Raji (cell line): ENCODE results near the gene STIL.

ENCODE experiments used
- POLR2A ChIP-seq: IDR thresholded peaks from 2 replicates; pipeline ENCODE4 v1.6.1; 2011; ENCODE audit warnings: low read depth, low read length, control low read depth; ENCODE audit not compliant: insufficient read depth

Gene STIL

DNA sequence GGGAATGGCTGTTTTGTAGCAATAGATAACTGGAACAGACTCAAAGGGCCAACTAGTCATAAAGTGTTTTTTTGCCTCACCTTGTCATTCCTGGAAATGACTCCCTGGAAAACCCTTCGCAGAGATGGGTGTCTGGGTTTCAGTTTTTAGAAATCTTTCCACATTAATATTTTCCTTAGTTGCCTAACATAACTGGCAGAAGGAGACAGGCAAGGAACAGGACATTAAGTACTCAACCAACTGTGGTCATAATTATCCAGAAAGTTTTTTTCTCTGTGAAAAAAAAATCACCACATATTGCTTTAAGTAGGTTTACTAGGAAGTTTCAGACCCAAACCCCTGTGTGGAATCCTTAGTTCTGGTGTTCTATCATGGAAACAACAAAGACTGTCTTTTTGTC, 16.3 kb upstream of the STIL start:
- no peak for TF ChIP-seq POLR2A

DNA sequence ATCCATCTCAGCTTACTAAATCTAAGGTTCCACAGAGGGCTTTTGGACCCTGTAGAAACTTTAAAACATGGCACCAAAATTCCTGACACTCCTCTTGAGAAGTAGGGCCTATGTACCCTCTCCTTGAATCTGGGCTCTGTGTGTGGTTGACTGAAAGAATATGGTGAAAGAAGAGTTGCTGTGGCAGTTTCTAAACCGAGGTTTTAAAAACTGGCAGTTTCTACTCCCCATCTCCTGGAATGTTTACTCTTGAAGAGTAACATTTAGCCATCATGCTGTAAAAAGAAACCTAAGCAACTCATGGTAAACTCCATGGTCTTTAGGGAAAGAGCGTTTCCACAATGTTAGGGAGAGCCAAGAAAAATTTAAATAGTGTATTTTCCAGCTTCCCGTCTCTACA, 15.0 kb upstream of the STIL start:
- TF ChIP-seq POLR2A: no peak

DNA sequence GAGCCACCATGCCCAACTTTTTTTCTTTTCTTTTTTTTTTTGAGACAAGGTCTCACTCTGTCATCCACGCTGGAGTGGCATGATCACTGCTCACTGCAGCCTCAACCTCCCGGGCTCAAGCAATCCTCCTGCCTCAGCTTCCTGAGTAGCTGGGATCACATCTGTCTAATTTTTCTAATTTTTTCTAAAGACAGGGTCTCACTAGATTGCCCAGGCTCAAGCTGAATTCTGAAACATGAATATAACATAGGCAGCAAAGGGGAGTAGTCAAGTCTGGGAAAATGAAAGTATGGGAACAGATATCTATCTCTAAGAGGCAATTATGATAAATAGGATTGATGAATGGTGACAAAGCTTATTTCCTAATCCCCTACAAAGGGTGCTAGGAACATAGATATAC, 12.3 kb upstream of the STIL start:
- TF ChIP-seq POLR2A: no peak

DNA sequence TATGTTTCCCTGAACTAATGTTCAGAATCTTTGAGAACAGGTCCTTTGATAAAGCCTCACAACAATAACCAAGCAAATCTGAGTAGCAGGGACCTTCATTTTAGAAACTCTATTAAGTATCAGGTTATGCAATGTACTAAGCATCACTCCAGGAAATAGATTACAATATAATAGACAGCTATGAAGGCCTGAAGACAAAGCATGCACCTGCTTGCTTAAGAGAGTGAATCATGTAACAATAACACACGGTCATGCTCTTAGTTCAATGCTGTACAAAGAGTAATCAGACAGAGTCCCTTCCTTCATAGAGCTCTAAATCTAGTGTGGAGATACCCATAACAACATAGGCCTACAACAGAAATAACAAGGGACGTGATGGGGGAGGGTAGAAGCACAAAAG, 11.6 kb upstream of the STIL start:
- TF ChIP-seq POLR2A: no peak

DNA sequence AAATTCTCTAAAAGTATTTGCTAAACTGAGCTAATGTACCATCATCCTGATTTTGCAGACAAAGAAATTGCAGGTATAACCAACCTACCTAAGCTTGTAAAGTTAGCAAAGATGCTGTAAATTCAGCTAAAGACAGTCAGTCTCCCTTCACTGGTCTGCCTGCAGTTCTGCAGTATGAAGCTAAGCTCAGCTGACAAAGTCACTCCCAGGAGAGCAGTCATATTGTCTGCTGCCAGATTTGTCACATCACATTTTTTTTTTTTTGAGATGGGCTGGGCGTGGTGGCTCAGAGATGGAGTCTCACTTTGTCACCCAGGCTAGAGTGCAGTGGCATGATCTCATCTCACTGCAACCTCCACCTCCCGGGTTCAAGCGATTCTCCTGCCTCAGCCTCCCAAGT, 10.7 kb upstream of the STIL start:
- no peak for TF ChIP-seq POLR2A

DNA sequence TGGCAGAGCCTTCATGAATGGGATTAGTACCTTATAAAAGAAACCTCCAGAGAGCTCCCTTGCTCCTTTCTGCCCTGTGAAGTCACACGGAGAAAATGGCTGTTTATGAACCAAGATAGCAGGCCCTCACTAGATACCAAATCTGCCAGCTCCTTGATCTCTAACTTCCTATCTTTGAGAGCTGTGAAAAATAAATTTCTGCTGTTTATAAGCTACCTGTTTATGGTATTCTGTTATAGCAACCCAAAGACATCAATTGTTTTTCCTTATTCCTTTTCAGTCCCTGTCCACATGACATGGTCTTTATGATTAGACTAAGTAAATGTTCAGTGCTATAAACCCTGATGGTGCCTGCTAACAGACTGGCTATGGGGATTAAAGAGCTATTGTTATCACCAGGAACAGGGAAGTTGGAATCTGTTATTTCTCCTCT, 9.7 kb upstream of the STIL start:
- TF ChIP-seq POLR2A: no peak

DNA sequence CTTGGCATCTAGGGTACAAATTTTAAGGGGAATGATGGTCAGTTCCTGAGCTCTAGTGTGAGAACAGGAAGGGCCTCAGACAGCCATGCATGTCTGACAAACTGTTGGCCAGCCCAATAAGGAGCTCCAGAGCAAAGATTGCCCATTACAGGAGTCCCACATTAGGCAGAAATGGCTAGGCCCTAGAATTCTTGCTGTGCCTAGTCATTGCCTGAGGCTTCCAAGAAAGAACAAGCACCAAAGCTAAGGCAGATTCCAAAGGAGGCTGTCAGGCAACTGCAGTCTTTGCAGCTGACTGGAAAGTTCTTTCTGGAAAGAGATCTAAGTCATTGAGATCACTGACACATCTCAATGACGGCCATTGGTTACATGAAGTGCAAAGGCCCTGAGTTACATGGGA, 3.9 kb upstream of the STIL start:
- TF ChIP-seq POLR2A: no peak

DNA sequence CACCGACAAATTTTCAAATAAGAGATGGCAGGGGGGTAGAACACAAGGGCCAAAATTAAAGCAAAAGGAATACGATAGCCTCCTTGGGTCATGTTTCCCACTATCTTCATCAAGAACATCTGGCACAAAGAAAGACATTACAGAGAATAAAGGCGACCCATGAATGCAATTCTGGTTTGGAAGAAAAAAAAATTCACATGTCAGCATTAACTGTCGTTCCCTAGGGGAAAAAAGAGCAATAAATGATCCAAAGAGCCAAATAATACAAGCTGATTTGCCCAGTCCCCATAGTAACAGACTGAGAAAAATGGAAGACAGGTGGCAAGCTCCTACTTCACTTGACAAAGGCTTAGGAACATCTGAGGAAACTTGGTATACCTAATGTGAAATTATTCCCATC, 4.5 kb downstream of the STIL start:
- no peak for TF ChIP-seq POLR2A

DNA sequence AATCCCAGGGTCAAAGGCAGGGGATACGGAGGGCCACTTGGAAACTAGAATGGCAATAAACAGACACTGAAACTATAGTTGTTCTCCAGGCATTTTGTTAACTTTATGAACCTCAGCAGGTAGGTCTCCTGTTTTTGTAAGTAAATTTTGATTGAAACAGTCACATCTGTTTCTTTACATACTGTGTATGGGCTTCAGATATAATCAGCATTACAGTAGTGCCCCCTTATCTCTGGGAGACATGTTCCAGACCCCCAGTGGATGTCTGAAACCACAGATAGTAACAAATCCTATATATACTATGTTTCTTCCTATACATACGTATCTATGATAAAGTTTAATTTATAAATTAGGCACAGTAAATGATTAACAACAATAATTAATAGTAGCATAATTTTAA, 11.5 kb downstream of the STIL start:
- no peak for TF ChIP-seq POLR2A

DNA sequence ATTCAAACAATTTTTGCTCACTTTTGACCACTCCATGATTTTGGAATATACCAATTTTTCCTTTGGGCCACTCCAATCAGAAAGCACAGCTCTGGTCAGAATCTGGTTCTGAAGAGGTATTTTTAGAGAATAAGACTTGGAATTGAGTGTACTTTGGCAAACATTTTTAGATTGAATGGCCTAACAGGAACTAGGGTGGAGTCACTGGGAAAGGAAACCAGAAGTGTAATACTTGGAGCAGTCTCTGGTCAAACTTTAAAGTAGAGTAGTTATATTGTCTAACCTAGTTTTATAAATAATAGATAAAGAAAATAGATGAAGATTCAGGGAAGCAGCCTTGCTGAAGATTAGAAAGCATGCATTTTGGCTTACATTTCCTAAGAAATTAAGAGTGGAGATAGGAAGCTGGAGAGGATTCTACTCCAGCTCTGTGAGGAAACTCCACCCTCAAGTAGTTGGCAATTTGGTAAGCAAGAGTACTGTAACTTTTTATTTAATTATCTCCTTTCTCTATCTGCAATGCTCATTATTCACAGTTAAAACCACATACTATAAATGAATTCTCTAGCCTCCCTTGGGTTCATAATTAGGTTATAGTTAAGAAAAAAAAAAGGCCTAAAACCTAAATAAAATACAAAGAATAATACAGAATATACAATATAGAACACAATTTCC, 15.8 kb downstream of the STIL start:
- TF ChIP-seq POLR2A: no peak

DNA sequence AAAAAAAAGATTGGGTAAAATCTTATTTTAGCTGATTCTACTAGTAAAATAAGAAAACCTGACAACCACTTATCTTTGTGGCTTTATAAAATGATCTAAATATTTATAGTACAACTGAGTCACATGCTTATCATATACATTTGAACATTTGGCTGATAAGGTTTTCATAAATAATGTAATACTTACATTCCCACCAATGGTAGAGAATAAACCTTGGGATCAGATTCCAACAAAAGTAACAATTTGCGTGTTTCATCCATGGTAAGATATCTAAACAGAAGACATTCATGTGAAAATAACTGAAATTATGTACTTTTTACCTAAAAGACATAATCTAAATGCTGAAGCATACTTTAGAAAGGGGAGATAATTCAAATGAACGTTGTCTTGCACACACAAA, 18.4 kb downstream of the STIL start:
- no peak for TF ChIP-seq POLR2A

DNA sequence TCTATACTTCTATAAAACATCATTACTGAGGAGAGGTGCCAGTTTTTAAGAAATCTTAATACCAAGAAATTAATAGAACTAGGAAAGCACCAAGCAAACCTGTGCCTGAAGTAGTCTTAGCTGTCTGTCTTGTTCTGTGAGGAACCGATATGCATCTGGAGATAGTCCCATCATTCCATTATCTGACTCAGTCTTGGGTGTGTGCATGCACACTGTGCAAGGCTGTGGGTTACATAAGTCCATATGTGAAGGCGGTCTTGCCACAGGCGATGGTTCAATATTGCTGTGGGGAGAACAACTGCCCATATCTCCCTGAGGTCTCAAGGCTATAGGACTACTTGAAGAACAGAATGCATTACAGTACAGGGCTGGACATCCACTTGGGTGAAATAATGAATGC, 33.8 kb downstream of the STIL start:
- TF ChIP-seq POLR2A: no peak

DNA sequence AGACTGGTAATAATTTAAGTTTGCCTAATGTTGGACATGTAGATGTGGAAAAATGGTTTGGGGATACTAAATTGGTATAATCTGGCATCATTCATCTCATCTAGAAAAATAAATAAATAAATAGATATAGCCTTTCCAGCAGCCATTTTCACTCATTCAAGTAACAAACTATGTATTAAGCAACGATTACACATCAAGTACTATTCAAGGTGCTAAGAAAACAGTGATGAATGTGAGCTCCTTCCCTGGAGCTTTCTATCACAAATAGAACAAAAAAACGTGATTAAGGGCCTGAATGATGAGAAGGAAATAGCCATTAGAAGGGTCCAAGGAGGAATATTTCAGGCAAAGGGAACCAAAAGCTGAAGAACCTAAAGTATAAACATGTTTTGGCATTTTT, 37.1 kb downstream of the STIL start:
- no peak for TF ChIP-seq POLR2A

DNA sequence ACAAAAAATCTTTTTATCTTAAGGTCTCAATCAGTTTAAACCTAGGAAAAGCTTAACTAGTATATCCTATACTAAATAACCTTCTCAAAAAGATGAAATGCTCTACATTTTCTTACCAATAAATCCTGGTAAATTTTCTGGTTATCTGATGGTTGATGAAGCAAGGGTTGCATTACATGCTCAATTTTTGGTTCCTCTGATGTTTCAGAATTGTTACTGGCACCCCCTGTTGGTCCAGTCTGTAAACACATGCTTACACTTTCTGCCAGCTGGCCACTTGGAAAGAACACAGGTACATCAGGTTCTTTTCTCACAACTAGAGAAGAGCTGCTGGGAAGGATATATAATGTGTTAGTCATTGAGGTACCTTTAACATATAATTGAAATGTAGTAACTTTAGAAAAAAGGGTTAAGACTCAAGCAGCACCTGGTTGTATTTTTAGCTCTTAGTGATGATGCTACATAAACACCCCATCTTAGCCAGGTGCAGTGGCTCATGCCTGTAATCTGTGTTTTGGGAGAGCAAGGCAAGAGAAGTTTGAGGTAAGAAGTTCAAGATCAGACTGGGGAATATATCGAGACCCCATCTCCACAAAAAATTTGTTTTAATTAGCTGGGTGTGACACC, 51.0 kb downstream of the STIL start:
- no peak for TF ChIP-seq POLR2A

DNA sequence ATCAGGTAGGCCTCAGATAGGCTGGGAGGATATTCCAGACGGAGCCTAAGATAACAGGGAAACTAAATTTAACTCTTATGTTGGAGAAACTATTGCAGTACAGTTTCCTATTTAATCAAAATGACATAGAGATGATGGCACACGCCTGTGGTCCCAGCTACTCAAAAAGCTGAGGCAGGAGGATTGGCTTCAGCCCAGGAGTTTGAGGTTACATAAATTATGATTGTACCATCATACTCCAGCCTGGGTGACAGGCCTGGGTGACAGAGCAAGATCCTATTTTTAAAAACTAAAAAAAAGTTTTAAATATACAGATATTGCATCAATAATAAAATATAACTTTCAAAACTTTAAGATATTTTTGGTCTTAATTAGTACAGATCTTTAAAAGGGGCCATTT, 56.7 kb downstream of the STIL start:
- TF ChIP-seq POLR2A: no peak

DNA sequence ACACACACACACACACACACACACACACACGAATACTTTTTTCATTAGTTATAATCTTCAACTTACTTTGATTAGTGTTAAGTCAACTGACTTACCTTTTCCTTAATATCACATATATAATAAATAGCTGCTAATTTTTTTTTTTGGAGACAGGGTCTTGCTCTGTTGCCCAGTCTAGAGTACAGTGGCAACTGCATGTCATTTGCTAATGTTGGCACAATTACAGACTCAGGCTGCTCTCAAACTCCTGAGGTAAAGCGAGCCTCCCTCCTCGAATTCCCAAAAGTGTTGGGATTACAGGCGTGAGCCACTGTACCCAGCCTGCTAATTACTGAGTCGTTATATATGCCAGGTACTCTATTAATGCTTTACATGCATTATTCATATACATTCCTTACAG, 61.2 kb downstream of the STIL start:
- no peak for TF ChIP-seq POLR2A

DNA sequence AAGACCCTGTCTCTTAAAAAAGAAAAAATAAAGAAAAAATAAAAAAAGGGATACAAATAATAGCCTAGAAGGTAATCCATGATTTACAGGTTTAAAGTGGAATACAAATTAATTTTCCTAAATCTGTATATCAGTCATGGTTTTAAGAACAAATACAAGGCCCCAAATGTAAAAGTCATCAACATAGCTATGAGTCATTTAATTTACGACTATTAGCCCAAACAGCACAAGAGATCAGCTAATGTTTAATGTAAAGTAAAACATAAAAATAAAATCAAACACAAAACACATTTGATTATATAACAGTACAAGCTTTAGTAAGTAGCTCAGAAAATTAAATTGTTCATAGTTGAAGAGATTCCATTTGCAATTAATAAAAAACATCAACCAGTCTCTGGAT, 61.6 kb downstream of the STIL start:
- no peak for TF ChIP-seq POLR2A
